T-cell (primary cell): ENCODE measurements around the gene LY6G6F. TPM values are rescaled to one million over a fixed set of nuclear protein-coding genes. Genes with fewer than 3 reads are reported as not detected.
A peak's percentile ranks its signal among the peaks of the same experiment; 100 is the strongest.

Experiments
- ATAC-seq, 4 experiments: fragments of 200-7000 bp in 3 of 4; fragments of 150-1000 bp in 1 of 4; cut with Tn5 transposase; replicated peaks in 1 of 4; 1 replicate in 3 of 4; 2 replicates in 1 of 4; pipeline ENCODE4 v1.10.0; 2021; ENCODE audit warnings: moderate library complexity in 3 of 4, mild to moderate bottlenecking in 2 of 4, moderate number of reproducible peaks in 1 of 4
- CTCF ChIA-PET, 2 donors: fragments of 300-600 bp; sonication (Branson Sonifier 250); formaldehyde crosslinking; loops; one replicate each; lab custom pipeline; 2022; ENCODE audit warnings: antibody characterized with exemption in 2 of 2; lab: Charles Lee
- POLR2A ChIA-PET, 2 donors: fragments of 300-600 bp; sonication (Branson Sonifier 250); formaldehyde crosslinking; loops; one replicate each; lab custom pipeline; 2022; ENCODE audit warnings: antibody characterized with exemption in 2 of 2; lab: Charles Lee
- DNase-seq, 35 experiments: peaks; one replicate each; pipeline versions ENCODE4 v3.0.0 to v3.0.0-alpha.2; 2013 to 2023
- H3K27ac ChIP-seq: one replicate; pipeline ENCODE4 v1.5.1; 2013; ENCODE audit warnings: low read length
- H3K27me3 ChIP-seq, 2 experiments: replicated peaks in 1 of 2; 1 replicate in 1 of 2; 2 replicates in 1 of 2; pipeline versions ENCODE4 v1.6.1 to v1.7.0; 2013; ENCODE audit warnings: low read length in 1 of 2, mixed read lengths in 1 of 2; ENCODE audit not compliant: control insufficient read depth in 2 of 2, insufficient read depth in 2 of 2; ENCODE audit errors: extremely low read depth in 1 of 2
- H3K36me3 ChIP-seq, 2 donors: 1 replicate in 1 of 2; 2 replicates in 1 of 2; pipeline versions ENCODE4 v1.6.1 to v1.7.0; 2013; ENCODE audit warnings: low read length in 1 of 2; ENCODE audit not compliant: control insufficient read depth in 2 of 2, insufficient read depth in 1 of 2; ENCODE audit errors: extremely low read depth in 1 of 2
- H3K4me1 ChIP-seq, 2 experiments: 1 replicate in 1 of 2; 2 replicates in 1 of 2; pipeline versions ENCODE4 v1.6.1 to v1.7.0; 2013; ENCODE audit warnings: low read length in 2 of 2, mixed read lengths in 1 of 2; ENCODE audit not compliant: insufficient read depth in 2 of 2, control insufficient read depth in 1 of 2; ENCODE audit errors: extremely low read depth in 1 of 2
- H3K4me3 ChIP-seq, 2 donors: 1 replicate in 1 of 2; 2 replicates in 1 of 2; pipeline versions ENCODE4 v1.5.1 to v1.7.0; 2013; ENCODE audit warnings: mild to moderate bottlenecking in 2 of 2, low read length in 1 of 2, moderate library complexity in 1 of 2; ENCODE audit not compliant: control insufficient read depth in 1 of 2; ENCODE audit errors: extremely low read depth in 1 of 2
- H3K9me3 ChIP-seq: 2 replicates; pipeline ENCODE4 v1.7.0; 2013
- H3K27ac Mint-ChIP-seq, 2 donors: one replicate each; pipeline ENCODE4 v1.8.0; 2020 to 2021; ENCODE audit warnings: mild to moderate bottlenecking in 2 of 2, mixed read lengths in 2 of 2
- H3K27me3 Mint-ChIP-seq, 2 donors: one replicate each; pipeline ENCODE4 v1.8.0; 2021 to 2022; ENCODE audit warnings: mixed read lengths in 2 of 2
- H3K36me3 Mint-ChIP-seq: one replicate; pipeline ENCODE4 v1.8.0; 2021; ENCODE audit warnings: mixed read lengths
- H3K4me1 Mint-ChIP-seq, 3 donors: one replicate each; pipeline ENCODE4 v1.8.0; 2020 to 2022; ENCODE audit warnings: mixed read lengths in 3 of 3, mild to moderate bottlenecking in 1 of 3
- H3K4me3 Mint-ChIP-seq, 3 donors: one replicate each; pipeline ENCODE4 v1.8.0; 2020 to 2022; ENCODE audit warnings: mild to moderate bottlenecking in 3 of 3, mixed read lengths in 3 of 3, moderate library complexity in 3 of 3
- H3K9me3 Mint-ChIP-seq, 3 donors: one replicate each; pipeline ENCODE4 v1.8.0; 2020 to 2022; ENCODE audit warnings: mixed read lengths in 3 of 3
- WGBS: methylation state at CpG from one replicate; pipeline ENCODE4 v1.1.5; 2013; ENCODE audit warnings: missing lambda C conversion rate; ENCODE audit not compliant: insufficient coverage; 5-methylcytosine and 5-hydroxymethylcytosine counted together
- total RNA-seq, 35 experiments: library from RNA in 6 of 35; stranded (reverse) in 6 of 35; fragments of 120-200 nt in 1 of 35; gene quantifications; one replicate each; pipeline versions ENCODE4 v1.2.1 to v1.2.4 and lab custom pipeline; 2013 to 2026

Gene LY6G6F
- total RNA-seq, 5 donors from 2014 or later (not counting 1 experiment from before 2014, with no cell fraction given), result not detected

- H3K9me3 Mint-ChIP-seq, result no peaks in the 10 kb centered on the region
- Histone ChIP-seq H3K36me3 (peaks cover 12 to 39% of the 10 kb centered on the region in 2 donors), H3K4me1 (peaks cover 24 to 71% of the 10 kb centered on the region in 2 experiments), H3K27ac (peak overlapping the region; percentile 97), H3K4me3 (peak overlapping the region; percentile 86 to 90), H3K27me3 (no peaks in the 10 kb centered on the region), H3K9me3 (no peaks in the 10 kb centered on the region)
- H3K27ac Mint-ChIP-seq, result peak overlapping the region; percentile 98 to 99
- peak overlapping the region; percentile 94 to 97 (median 95) for H3K4me3 Mint-ChIP-seq
- ChIA-PET CTCF (interaction anchor here (0.8 to 1.6 kb wide), 6 partner anchors 10 to 198 kb away, joined by 3 to 10 read pairs (median 4); partner anchors contain the start of genes ABHD16A (in 1 of the 2), BAG6 (in 1 of the 2) and NEU1 (in 1 of the 2)), POLR2A (interaction anchor here (0.5 to 1.6 kb wide), 7 partner anchors 10 to 199 kb away, joined by 3 to 11 read pairs (median 5); partner anchors contain the start of genes BAG6 (in 1 of the 2) and NEU1 (in 1 of the 2))
- H3K36me3 Mint-ChIP-seq, result peaks cover 38% of the 10 kb centered on the region
- H3K4me1 Mint-ChIP-seq, result peaks cover 70 to 81% (median 74%) of the 10 kb centered on the region in 3 donors
- 35% methylated on average over 10 of the region's 17 CpGs for WGBS
- DNase-seq (peak in 1 of 35 experiments; percentile 34), ATAC-seq (no peak)
- no peaks in the 10 kb centered on the region for H3K27me3 Mint-ChIP-seq
Measured at GRCh38 chr6:31663961-31664789, 42.5 kb upstream of the LY6G6F start.

- Mint-ChIP-seq H3K4me3 (peak within 1 kb of the TSS; percentile 94 to 97 (median 95)), H3K9me3 (no peaks in the 10 kb centered on the region), H3K4me1 (peaks cover 62 to 73% (median 68%) of the 10 kb centered on the region in 3 donors), H3K27ac (peak within 1 kb of the TSS; percentile 98 to 99), H3K27me3 (no peaks in the 10 kb centered on the region), H3K36me3 (peaks cover 38% of the 10 kb centered on the region)
- Histone ChIP-seq H3K36me3 (peaks cover 18 to 47% of the 10 kb centered on the region in 2 donors), H3K9me3 (no peaks in the 10 kb centered on the region), H3K27ac (peak within 1 kb of the TSS; percentile 97), H3K4me3 (peak within 1 kb of the TSS; percentile 86 to 90), H3K4me1 (peaks cover 19 to 67% of the 10 kb centered on the region in 2 experiments), H3K27me3 (no peaks in the 10 kb centered on the region)
- WGBS, result under 1% methylated on average over 27 of the region's 39 CpGs
- peak; percentile 77 to 97 (median 89) for DNase-seq
- POLR2A ChIA-PET, result interaction anchor here (0.6 to 1.2 kb wide), 4 partner anchors 13 to 198 kb away, joined by 3 to 11 read pairs (median 4); partner anchors contain the start of genes BAG6 (in 1 of the 2) and NEU1 (in 1 of the 2)
- ATAC-seq, result peak; percentile 34 to 48 (median 42)
- CTCF ChIA-PET, result interaction anchor here (0.5 to 1.1 kb wide), 7 partner anchors 11 to 198 kb away, joined by 3 to 10 read pairs (median 3); partner anchors contain the start of genes ABHD16A (in 1 of the 2), BAG6 (in 1 of the 2) and NEU1 (in 1 of the 2)
Measured at GRCh38 chr6:31664790-31665500, 41.7 kb upstream of the LY6G6F start, which contains the start of gene GPANK1. TSS of gene GPANK1 (minus strand) at chr6:31664997. CDS start at chr6:31664478, 519 bp downstream.

- peak within 1 kb of the TSS; percentile 97 for H3K27ac ChIP-seq
- H3K36me3 ChIP-seq, result peaks cover 18 to 55% of the 10 kb centered on the region in 2 donors
- POLR2A ChIA-PET, result interaction anchor here (0.6 to 1.2 kb wide), 4 partner anchors 14 to 197 kb away, joined by 4 to 11 read pairs (median 6); partner anchors contain the start of genes BAG6 (in 1 of the 2) and NEU1 (in 1 of the 2)
- CTCF ChIA-PET, result interaction anchor here (0.5 to 1.2 kb wide), 7 partner anchors 13 to 220 kb away, joined by 3 to 10 read pairs (median 3); partner anchors contain the start of genes ABHD16A (in 1 of the 2), BAG6 (in 1 of the 2) and NEU1 (in 1 of the 2)
- peak within 1 kb of the TSS; percentile 94 to 97 (median 95) for H3K4me3 Mint-ChIP-seq
- H3K4me3 ChIP-seq, result peak within 1 kb of the TSS; percentile 86 to 90
- under 1% methylated on average over 50 of the region's 63 CpGs for WGBS
- H3K4me1 ChIP-seq, result peaks cover 19 to 63% of the 10 kb centered on the region in 2 experiments
- H3K27ac Mint-ChIP-seq, result peak within 1 kb of the TSS; percentile 98 to 99
- peaks cover 43% of the 10 kb centered on the region for H3K36me3 Mint-ChIP-seq
- peaks cover 57 to 69% (median 64%) of the 10 kb centered on the region in 3 donors for H3K4me1 Mint-ChIP-seq
- no peaks in the 10 kb centered on the region for H3K9me3 Mint-ChIP-seq
- peak; percentile 94 to 99 (median 98) for DNase-seq
- no peaks in the 10 kb centered on the region for H3K27me3 ChIP-seq
- ATAC-seq, result peak; percentile 87 to 93 (median 88)
- H3K27me3 Mint-ChIP-seq, result no peaks in the 10 kb centered on the region
- H3K9me3 ChIP-seq, result no peaks in the 10 kb centered on the region
Measured at GRCh38 chr6:31665501-31666336, 40.9 kb upstream of the LY6G6F start, which contains the start of gene CSNK2B. TSS of gene CSNK2B (plus strand) at chr6:31666080. CDS start at chr6:31666832, 752 bp downstream.

GRCh38 chr6:31666337-31666965 lies 40.2 kb upstream of the LY6G6F start:
- no peak for ATAC-seq
- no peaks in the 10 kb centered on the region for H3K9me3 ChIP-seq
- WGBS, result 1% methylated on average over 12 of the region's 15 CpGs
- H3K36me3 ChIP-seq, result peaks cover 18 to 62% of the 10 kb centered on the region in 2 donors
- Mint-ChIP-seq H3K4me1 (peaks cover 51 to 63% (median 58%) of the 10 kb centered on the region in 3 donors), H3K9me3 (no peaks in the 10 kb centered on the region), H3K36me3 (peaks cover 48% of the 10 kb centered on the region), H3K27ac (peak overlapping the region; percentile 98 to 99), H3K27me3 (no peaks in the 10 kb centered on the region), H3K4me3 (peak overlapping the region; percentile 94 to 97 (median 95))
- no peaks in the 10 kb centered on the region for H3K27me3 ChIP-seq
- CTCF ChIA-PET, result interaction anchor here (0.7 to 1.2 kb wide), 2 partner anchors 13 to 164 kb away, joined by 3 read pairs; partner anchors contain the start of gene BAG6 (in 1 of the 2)
- no peak for DNase-seq
- POLR2A ChIA-PET, result interaction anchor here (0.6 to 0.7 kb wide), 2 partner anchors 47 to 125 kb away, joined by 3 to 6 read pairs; no protein-coding TSS in a partner anchor
- peaks cover 19 to 56% of the 10 kb centered on the region in 2 experiments for H3K4me1 ChIP-seq
- peak overlapping the region; percentile 86 to 90 for H3K4me3 ChIP-seq
- H3K27ac ChIP-seq, result peak overlapping the region; percentile 50

- WGBS, result 90% methylated on average over 3 of the region's 8 CpGs
- H3K36me3 ChIP-seq, result peaks cover 28 to 67% of the 10 kb centered on the region in 2 donors
Measured at GRCh38 chr6:31669676-31670075, 37.0 kb upstream of the LY6G6F start, which contains the start of gene LY6G5B. TSS of gene LY6G5B (plus strand) at chr6:31669976. CDS start at chr6:31670951, 975 bp downstream.

More at GRCh38 chr6:31669676-31670075, 37.0 kb upstream of the LY6G6F start, which contains the start of gene LY6G5B:
- POLR2A ChIA-PET, result no interaction called here
- H3K27me3 ChIP-seq, result no peaks in the 10 kb centered on the region
- peaks cover 28 to 34% (median 33%) of the 10 kb centered on the region in 3 donors for H3K4me1 Mint-ChIP-seq
- H3K9me3 ChIP-seq, result no peaks in the 10 kb centered on the region
- H3K27me3 Mint-ChIP-seq, result no peaks in the 10 kb centered on the region
- DNase-seq, result no peak
- ATAC-seq, result no peak
- no peak within 1 kb of the TSS for H3K27ac ChIP-seq
- H3K4me3 Mint-ChIP-seq, result peak within 1 kb of the TSS in 1 of 3 donors; percentile 4
- H3K36me3 Mint-ChIP-seq, result peaks cover 43% of the 10 kb centered on the region
- no peak within 1 kb of the TSS for H3K4me3 ChIP-seq
- H3K27ac Mint-ChIP-seq, result no peak within 1 kb of the TSS
- CTCF ChIA-PET, result no interaction called here
- H3K4me1 ChIP-seq, result peaks cover 7 to 27% of the 10 kb centered on the region in 2 experiments
- no peaks in the 10 kb centered on the region for H3K9me3 Mint-ChIP-seq
